ENCODE results near the gene LSM14B. TPM values are rescaled to one million over a fixed set of nuclear protein-coding genes. Genes with fewer than 3 reads are reported as not detected.

LSM14B gene
- total RNA-seq, 1 experiment from 2014 or later, result 51.8 TPM

GRCh38 chr20:62172666-62173065 lies 50.4 kb downstream of the LSM14B start:
- DNase-seq (no peak), ATAC-seq (no peak)
- Histone ChIP-seq H2AFZ (ENCODE audit: low read length) (no peak overlapping the region), H3K4me2 (ENCODE audit: low read length) (no peak overlapping the region), H3K27me3 (ENCODE audit: low read length) (no peaks in the 10 kb centered on the region), H3K4me3 (ENCODE audit: low read length) (no peak overlapping the region), H4K20me1 (ENCODE audit: low read length) (no peaks in the 10 kb centered on the region), H3K9me2 (replicated peaks; ENCODE audit: low read length) (no peaks in the 10 kb centered on the region), H3K9me3 (ENCODE audit: low read length) (no peaks in the 10 kb centered on the region), H3K79me2 (ENCODE audit: low read length) (no peaks in the 10 kb centered on the region), H3K36me3 (ENCODE audit: low read depth, low read length) (peaks cover 6% of the 10 kb centered on the region), H3K9ac (ENCODE audit: low read length) (no peak overlapping the region), H3K27ac (ENCODE audit: low read length) (no peak overlapping the region), H3K4me1 (ENCODE audit: insufficient read depth, low read length) (no peaks in the 10 kb centered on the region), H3F3A (ENCODE audit: low read length, unreplicated experiment) (no peaks in the 10 kb centered on the region)
- POLR2A ChIA-PET (ENCODE audit: unreplicated experiment), result no interaction called here
- CTCF ChIA-PET, result no interaction called here
- TF ChIP-seq EZH2 (IDR thresholded peaks at IDR 0.05; ENCODE audit: low read length, unreplicated experiment), result no peak
- TF ChIP-seq CTCF (conservative IDR thresholded peaks at IDR 0.05; ENCODE audit: low read depth, low read length), result no peak
- TF ChIP-seq EZH2phosphoT487 (IDR thresholded peaks at IDR 0.05; ENCODE audit: borderline replicate concordance, low read length), result no peak
- intact Hi-C loops (cut with micrococcal nuclease), result no loop called here
- no TSS peak for BruUV-seq (replicated peaks)

GRCh38 chr20:62174021-62174804 lies 51.9 kb downstream of the LSM14B start:
- no peak for DNase-seq
- H3K36me3 ChIP-seq (ENCODE audit: low read depth, low read length), result peaks cover 2% of the 10 kb centered on the region; the same call in 1 of the 2 replicates
- BruUV-seq (replicated peaks), result no TSS peak
- H3K4me1 ChIP-seq (ENCODE audit: insufficient read depth, low read length), result no peaks in the 10 kb centered on the region
- H3K27ac ChIP-seq (ENCODE audit: low read length), result no peak overlapping the region
- H3F3A ChIP-seq (ENCODE audit: low read length, unreplicated experiment), result no peaks in the 10 kb centered on the region
- ATAC-seq, result no peak
- H3K9me3 ChIP-seq (ENCODE audit: low read length), result no peaks in the 10 kb centered on the region
- ChIA-PET CTCF (no interaction called here), POLR2A (ENCODE audit: unreplicated experiment) (no interaction called here)
- no peak overlapping the region for H3K4me3 ChIP-seq (ENCODE audit: low read length)
- intact Hi-C loops (cut with micrococcal nuclease), result no loop called here
- H3K79me2 ChIP-seq (ENCODE audit: low read length), result no peaks in the 10 kb centered on the region
- no peaks in the 10 kb centered on the region for H3K9me2 ChIP-seq (replicated peaks; ENCODE audit: low read length)
- H3K4me2 ChIP-seq (ENCODE audit: low read length), result no peak overlapping the region
- H4K20me1 ChIP-seq (ENCODE audit: low read length), result no peaks in the 10 kb centered on the region
- H3K9ac ChIP-seq (ENCODE audit: low read length), result no peak overlapping the region
- H2AFZ ChIP-seq (ENCODE audit: low read length), result no peak overlapping the region
- no peaks in the 10 kb centered on the region for H3K27me3 ChIP-seq (ENCODE audit: low read length)
- TF ChIP-seq EZH2phosphoT487 (IDR thresholded peaks at IDR 0.05; ENCODE audit: borderline replicate concordance, low read length) (no peak), EZH2 (IDR thresholded peaks at IDR 0.05; ENCODE audit: low read length, unreplicated experiment) (no peak), CTCF (conservative IDR thresholded peaks at IDR 0.05; ENCODE audit: low read depth, low read length) (no peak)

DNA sequence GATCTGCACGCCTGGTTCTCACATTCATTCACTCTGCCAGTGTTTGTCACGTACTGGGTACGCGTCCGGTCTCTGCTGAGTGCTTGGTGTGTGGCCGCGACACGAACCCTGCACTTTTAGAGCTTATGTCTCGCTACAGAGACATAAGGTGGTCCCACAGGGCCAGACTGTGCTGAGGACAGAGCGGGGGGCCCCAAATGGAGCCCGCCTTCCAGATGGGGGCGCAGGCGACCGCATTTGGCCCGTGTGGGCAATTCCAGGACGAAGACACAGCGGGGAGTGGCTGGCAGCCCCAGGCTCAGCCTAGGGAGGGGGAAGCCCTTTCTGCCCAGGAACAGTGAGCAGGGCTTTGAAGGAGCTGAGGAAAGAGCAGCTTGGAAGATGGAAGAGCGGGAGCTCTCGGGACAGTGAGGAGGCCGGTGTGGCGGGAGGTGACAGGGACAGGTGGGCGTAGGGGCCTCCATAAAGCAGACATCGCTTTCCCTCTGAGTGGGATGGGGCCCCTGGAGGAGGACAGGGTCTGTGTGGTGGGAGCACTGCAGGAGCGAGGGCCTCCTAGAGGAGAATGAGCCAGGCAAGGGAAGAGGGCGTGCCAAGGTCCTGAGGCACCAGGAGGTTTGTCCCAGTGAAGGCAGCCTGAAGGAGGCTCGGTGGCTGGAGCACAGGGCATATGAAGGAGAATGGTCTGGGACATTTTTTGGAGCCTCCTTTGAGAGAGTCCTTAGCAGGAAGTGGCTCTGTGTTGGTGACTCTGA lies 52.8 kb downstream of the LSM14B start:
- ChIA-PET CTCF (no interaction called here), POLR2A (ENCODE audit: unreplicated experiment) (no interaction called here)
- Histone ChIP-seq H3K27ac (ENCODE audit: low read length) (no peak overlapping the region), H3F3A (ENCODE audit: low read length, unreplicated experiment) (peaks cover 3% of the 10 kb centered on the region), H3K36me3 (ENCODE audit: low read depth, low read length) (peaks cover 3% of the 10 kb centered on the region; the same call in 1 of the 2 replicates), H3K4me2 (ENCODE audit: low read length) (no peak overlapping the region), H2AFZ (ENCODE audit: low read length) (no peak overlapping the region), H3K9me2 (replicated peaks; ENCODE audit: low read length) (no peaks in the 10 kb centered on the region), H3K27me3 (ENCODE audit: low read length) (no peaks in the 10 kb centered on the region), H3K4me1 (ENCODE audit: insufficient read depth, low read length) (no peaks in the 10 kb centered on the region), H3K4me3 (ENCODE audit: low read length) (no peak overlapping the region), H4K20me1 (ENCODE audit: low read length) (no peaks in the 10 kb centered on the region), H3K9ac (ENCODE audit: low read length) (no peak overlapping the region), H3K9me3 (ENCODE audit: low read length) (no peaks in the 10 kb centered on the region), H3K79me2 (ENCODE audit: low read length) (no peaks in the 10 kb centered on the region)
- no peak for DNase-seq
- intact Hi-C loops (cut with micrococcal nuclease), result no loop called here
- TF ChIP-seq CTCF (conservative IDR thresholded peaks at IDR 0.05; ENCODE audit: low read depth, low read length) (no peak), EZH2 (IDR thresholded peaks at IDR 0.05; ENCODE audit: low read length, unreplicated experiment) (no peak), EZH2phosphoT487 (IDR thresholded peaks at IDR 0.05; ENCODE audit: borderline replicate concordance, low read length) (no peak)
- no peak for ATAC-seq
- BruUV-seq (replicated peaks), result no TSS peak
